Panc1 (cell line): Measurements from ENCODE around the gene DYNC1I1.

ENCODE experiments used
- POLR2AphosphoS5 ChIP-seq: IDR thresholded peaks from 2 replicates; pipeline ENCODE4 v1.6.1; 2012; ENCODE audit warnings: mild to moderate bottlenecking, low read depth, low read length, moderate library complexity
- REST ChIP-seq, 2 experiments: IDR thresholded peaks; 2 replicates each; pipeline ENCODE4 v1.6.1; 2011 to 2012; ENCODE audit warnings: low read depth in 2 of 2, control low read depth in 1 of 2, low read length in 1 of 2, mild to moderate bottlenecking in 1 of 2, moderate library complexity in 1 of 2; ENCODE audit not compliant: insufficient read depth in 1 of 2
- SIN3A ChIP-seq: IDR thresholded peaks from 2 replicates; pipeline ENCODE4 v1.6.1; 2012; ENCODE audit warnings: low read depth, mild to moderate bottlenecking, low read length, moderate library complexity, borderline replicate concordance; ENCODE audit not compliant: insufficient read depth
- TF ChIP-seq, protein P1 (sequence below): fragments of 450-650 bp; IDR thresholded peaks from 2 replicates; pipeline ENCODE4 v1.5.1; 2017; ENCODE audit warnings: mild to moderate bottlenecking

DNA sequence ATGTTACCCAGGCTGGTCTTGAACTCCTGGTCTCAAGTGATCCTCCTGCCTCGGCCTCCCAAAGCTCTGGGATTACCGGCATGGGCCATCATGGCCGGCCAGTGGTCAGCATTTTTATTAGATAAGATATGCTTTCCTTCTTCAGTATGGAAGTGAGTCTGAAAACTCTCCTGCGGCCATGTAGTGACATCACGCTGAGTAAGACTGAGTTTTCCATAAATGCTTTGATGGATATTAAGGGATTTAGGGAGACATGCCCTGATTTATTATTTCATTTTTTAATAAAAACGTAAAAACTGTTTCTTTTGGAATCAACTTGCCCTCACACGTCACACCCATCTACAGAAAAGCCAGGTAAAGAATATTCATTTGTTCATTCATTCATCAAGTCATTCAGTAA, 48.4 kb downstream of the DYNC1I1 start:
- TF ChIP-seq, protein P1, sequence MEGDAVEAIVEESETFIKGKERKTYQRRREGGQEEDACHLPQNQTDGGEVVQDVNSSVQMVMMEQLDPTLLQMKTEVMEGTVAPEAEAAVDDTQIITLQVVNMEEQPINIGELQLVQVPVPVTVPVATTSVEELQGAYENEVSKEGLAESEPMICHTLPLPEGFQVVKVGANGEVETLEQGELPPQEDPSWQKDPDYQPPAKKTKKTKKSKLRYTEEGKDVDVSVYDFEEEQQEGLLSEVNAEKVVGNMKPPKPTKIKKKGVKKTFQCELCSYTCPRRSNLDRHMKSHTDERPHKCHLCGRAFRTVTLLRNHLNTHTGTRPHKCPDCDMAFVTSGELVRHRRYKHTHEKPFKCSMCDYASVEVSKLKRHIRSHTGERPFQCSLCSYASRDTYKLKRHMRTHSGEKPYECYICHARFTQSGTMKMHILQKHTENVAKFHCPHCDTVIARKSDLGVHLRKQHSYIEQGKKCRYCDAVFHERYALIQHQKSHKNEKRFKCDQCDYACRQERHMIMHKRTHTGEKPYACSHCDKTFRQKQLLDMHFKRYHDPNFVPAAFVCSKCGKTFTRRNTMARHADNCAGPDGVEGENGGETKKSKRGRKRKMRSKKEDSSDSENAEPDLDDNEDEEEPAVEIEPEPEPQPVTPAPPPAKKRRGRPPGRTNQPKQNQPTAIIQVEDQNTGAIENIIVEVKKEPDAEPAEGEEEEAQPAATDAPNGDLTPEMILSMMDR, result no peak
- TF ChIP-seq REST (IDR thresholded peaks at IDR 0.05; ENCODE audit: insufficient read depth in 1 of 2, low read depth in 2 of 2, low read length in 1 of 2) (no peak), POLR2AphosphoS5 (no peak), SIN3A (no peak)
